ENCODE results near the gene ARHGAP6.

- TF ChIP-seq CTCF (IDR thresholded peaks at IDR 0.05) = no peak
- TF ChIP-seq POLR2A (IDR thresholded peaks at IDR 0.05) = no peak
Measured at GRCh38 chrX:11437642-11438379, 227.9 kb downstream of the ARHGAP6 start.

Data from Peyer's patch (tissue), 4 donors.